Measurements from ENCODE around the gene TCF12.
"Not testable (repeated sequence)": the region's sequence is repeated elsewhere in the genome, so short reads cannot be mapped to it uniquely, and the experiment has no call there.

The TCF12 gene

GRCh38 chr15:56980473-56980872, 62.0 kb downstream of the TCF12 start:
- no peak for DNase-seq

- no peak for DNase-seq
Measured at GRCh38 chr15:56981160-56981559, 62.7 kb downstream of the TCF12 start.

- no peak for DNase-seq
Measured at GRCh38 chr15:56982987-56983386, 64.5 kb downstream of the TCF12 start.

- no peak for DNase-seq
Measured at GRCh38 chr15:56984681-56985481, 66.4 kb downstream of the TCF12 start.

GRCh38 chr15:56985856-56986255, 67.4 kb downstream of the TCF12 start:
- DNase-seq = no peak

- DNase-seq = no peak
Measured at GRCh38 chr15:56987286-56987685, 68.8 kb downstream of the TCF12 start.

GRCh38 chr15:56988219-56988618, 69.8 kb downstream of the TCF12 start:
- no peak for DNase-seq

- DNase-seq = no peak
Measured at GRCh38 chr15:56989411-56989924, 71.0 kb downstream of the TCF12 start.

GRCh38 chr15:56991017-56991416, 72.6 kb downstream of the TCF12 start:
- no peak for DNase-seq

- DNase-seq = no peak
Measured at GRCh38 chr15:56992725-56993124, 74.3 kb downstream of the TCF12 start.

- no peak for DNase-seq
Measured at GRCh38 chr15:56994280-56994679, 75.8 kb downstream of the TCF12 start.

GRCh38 chr15:56996093-56996492, 77.6 kb downstream of the TCF12 start:
- DNase-seq = no peak

- no peak for DNase-seq
Measured at GRCh38 chr15:56996746-56997470, 78.5 kb downstream of the TCF12 start.

GRCh38 chr15:57003418-57003817, 85.0 kb downstream of the TCF12 start:
- DNase-seq = no peak

GRCh38 chr15:57005244-57005643, 86.8 kb downstream of the TCF12 start:
- no peak for DNase-seq

GRCh38 chr15:57007797-57008196, 89.4 kb downstream of the TCF12 start:
- not testable (repeated sequence) for DNase-seq

- no peak for DNase-seq
Measured at GRCh38 chr15:57010724-57011123, 92.3 kb downstream of the TCF12 start.

GRCh38 chr15:57012556-57012955, 94.1 kb downstream of the TCF12 start:
- no peak for DNase-seq

GRCh38 chr15:57014896-57015295, 96.5 kb downstream of the TCF12 start:
- DNase-seq = not testable (repeated sequence)

- DNase-seq = no peak
Measured at GRCh38 chr15:57015360-57015759, 96.9 kb downstream of the TCF12 start.

GRCh38 chr15:57015897-57016296, 97.5 kb downstream of the TCF12 start:
- no peak for DNase-seq

- no peak for DNase-seq
Measured at GRCh38 chr15:57017024-57017423, 98.6 kb downstream of the TCF12 start.

GRCh38 chr15:57018151-57018550, 99.7 kb downstream of the TCF12 start:
- DNase-seq = no peak

- no peak for DNase-seq
Measured at GRCh38 chr15:57019496-57020160, 101.2 kb downstream of the TCF12 start.

Data from CD4-positive, alpha-beta T cell treated with Interferon alpha-2 for 1 hour (primary cell).